ENCODE results near the gene RAB28.

The RAB28 gene

GRCh38 chr4:13509442-13509841 lies 25.3 kb upstream of the RAB28 start:
- no peak for DNase-seq (ENCODE audit: low read depth in 2 of 2)

DNA sequence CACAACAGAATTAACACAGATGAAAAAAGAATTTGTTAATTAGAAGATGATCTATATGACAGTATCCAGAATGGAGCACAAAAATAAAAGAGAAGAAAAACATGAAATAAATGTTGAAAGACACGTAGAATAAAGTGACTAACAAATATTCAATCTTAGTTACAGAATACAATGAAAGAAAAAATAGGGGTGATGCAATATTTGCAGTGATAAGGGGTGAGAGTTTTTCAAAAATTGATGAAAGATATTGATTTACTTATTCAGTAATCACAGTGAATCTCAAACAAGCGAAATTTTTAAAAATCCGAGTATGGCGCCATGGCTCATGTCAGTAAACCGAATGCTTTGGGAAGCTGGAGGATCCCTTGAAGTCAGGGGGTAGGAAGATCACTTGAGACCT lies 20.2 kb upstream of the RAB28 start:
- DNase-seq (ENCODE audit: low read depth in 2 of 2): no peak

GRCh38 chr4:13498469-13498868 lies 14.3 kb upstream of the RAB28 start:
- DNase-seq (ENCODE audit: low read depth in 2 of 2): no peak

GRCh38 chr4:13496605-13497004 lies 12.5 kb upstream of the RAB28 start:
- no peak for DNase-seq (ENCODE audit: low read depth in 2 of 2)

- DNase-seq (ENCODE audit: low read depth in 2 of 2): no peak
Measured at GRCh38 chr4:13495753-13496152, 11.6 kb upstream of the RAB28 start.

- DNase-seq (ENCODE audit: low read depth in 2 of 2): no peak
Measured at GRCh38 chr4:13493793-13494192, 9.7 kb upstream of the RAB28 start.

GRCh38 chr4:13492747-13493146 lies 8.6 kb upstream of the RAB28 start:
- DNase-seq (ENCODE audit: low read depth in 2 of 2): no peak

DNA sequence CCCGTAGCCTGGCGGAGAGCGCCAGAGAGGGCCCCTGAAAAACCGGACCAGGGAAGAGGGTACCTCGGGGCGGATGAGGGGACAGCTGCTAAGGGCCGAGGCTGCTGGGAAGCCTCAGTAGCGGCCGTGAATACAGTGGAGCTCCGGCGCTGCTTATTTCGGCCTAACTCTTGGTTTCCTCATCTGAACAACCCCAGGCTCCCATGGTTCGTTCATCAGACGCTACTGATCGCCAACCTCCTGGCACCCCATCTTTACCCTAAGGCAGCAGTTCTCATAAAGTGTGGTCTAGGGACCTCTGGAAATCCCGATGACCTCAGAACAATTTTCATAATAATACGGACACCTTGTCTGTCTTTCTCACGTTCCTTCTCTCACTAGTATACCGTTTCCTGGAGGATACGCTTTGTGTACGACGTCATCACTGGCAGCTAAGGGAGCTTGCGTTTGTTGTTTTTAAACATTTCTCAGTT lies 645 bp upstream of the RAB28 start:
- DNase-seq (ENCODE audit: low read depth in 2 of 2): no peak

DNA sequence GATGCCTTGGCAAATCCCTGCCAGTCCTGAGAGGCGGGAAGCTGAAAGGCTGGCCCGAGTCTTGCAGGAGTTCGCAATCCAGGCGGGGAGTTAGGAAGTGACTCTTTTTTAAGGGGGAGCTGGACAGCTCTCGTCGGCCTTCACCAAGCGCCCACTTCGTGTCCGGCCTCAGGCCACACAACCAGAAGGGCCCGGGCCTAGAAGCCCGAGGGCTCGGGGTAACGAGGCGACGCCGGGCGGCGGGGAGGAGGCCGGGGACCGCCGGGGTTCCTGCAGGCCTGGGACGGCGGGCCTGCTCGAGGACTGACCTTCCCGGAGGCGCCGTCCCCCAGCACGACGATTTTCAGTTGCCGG lies 395 bp downstream of the RAB28 start:
- no peak for DNase-seq (ENCODE audit: low read depth in 2 of 2)

GRCh38 chr4:13483136-13483767 lies 888 bp downstream of the RAB28 start:
- no peak for DNase-seq (ENCODE audit: low read depth in 2 of 2)

DNA sequence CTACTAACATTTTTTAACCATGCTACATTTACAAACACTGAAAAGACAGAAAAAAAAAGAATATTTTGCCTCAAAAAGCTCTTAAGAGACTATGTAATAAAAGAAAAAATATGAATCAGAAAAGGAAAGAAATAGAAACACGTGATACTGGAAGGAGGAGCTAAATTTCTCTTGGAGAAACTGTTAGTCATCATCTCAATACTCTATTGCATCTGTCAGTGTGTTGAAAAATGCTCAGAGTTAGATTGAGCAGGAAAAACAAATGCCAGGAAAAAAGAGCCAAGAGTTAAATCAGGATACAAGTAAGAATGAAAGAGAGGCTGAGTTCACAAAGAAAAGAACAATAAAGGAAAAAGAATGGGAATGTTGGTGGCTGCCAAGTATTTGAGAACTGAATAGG lies 2.6 kb downstream of the RAB28 start:
- no peak for DNase-seq (ENCODE audit: low read depth in 2 of 2)

DNA sequence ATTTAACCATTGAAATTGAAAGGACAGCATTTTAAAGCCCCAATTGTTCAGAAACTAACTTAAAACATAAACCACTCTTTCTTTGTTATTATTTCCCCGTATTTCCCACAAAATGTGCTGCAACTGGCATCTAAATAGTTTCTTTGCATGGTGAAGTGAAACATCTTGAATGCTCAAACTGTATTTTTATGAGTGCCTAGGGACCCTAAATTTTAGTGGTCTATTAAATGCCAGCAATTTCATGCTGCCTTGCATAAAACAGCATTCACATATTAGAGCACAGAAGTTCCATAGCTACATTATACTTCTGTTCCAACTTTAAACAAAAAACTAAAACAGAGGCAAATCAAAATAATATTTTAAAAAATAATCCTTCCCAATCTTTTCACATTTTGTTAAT lies 5.4 kb downstream of the RAB28 start:
- DNase-seq (ENCODE audit: low read depth in 2 of 2): no peak

GRCh38 chr4:13478131-13478530 lies 6.0 kb downstream of the RAB28 start:
- DNase-seq (ENCODE audit: low read depth in 2 of 2): no peak

DNA sequence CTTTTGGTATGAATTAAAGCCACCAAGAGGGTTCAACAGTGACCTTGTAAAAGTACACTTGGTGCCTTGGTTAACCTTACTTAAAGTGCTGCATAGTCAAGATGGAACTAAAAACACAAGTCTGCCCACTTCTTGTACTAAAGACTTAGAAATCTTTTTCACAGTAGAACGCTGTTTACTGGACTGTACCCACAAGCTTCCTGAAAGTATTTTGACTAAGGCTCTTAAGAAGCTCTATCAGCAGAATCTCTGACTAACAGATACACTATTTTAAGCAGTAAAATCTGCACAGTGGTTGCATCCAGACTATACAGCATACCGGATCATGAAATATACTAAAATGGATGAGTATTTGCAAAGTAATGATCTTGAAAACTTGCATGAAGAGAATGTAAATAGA lies 7.2 kb downstream of the RAB28 start:
- peak; percentile 24 to 32 for DNase-seq (ENCODE audit: low read depth in 2 of 2)

GRCh38 chr4:13476152-13476551 lies 8.0 kb downstream of the RAB28 start:
- no peak for DNase-seq (ENCODE audit: low read depth in 2 of 2)

GRCh38 chr4:13471400-13471799 lies 12.7 kb downstream of the RAB28 start:
- no peak for DNase-seq (ENCODE audit: low read depth in 2 of 2)

- no peak for DNase-seq (ENCODE audit: low read depth in 2 of 2)
Measured at GRCh38 chr4:13470379-13470778, 13.8 kb downstream of the RAB28 start.

DNA sequence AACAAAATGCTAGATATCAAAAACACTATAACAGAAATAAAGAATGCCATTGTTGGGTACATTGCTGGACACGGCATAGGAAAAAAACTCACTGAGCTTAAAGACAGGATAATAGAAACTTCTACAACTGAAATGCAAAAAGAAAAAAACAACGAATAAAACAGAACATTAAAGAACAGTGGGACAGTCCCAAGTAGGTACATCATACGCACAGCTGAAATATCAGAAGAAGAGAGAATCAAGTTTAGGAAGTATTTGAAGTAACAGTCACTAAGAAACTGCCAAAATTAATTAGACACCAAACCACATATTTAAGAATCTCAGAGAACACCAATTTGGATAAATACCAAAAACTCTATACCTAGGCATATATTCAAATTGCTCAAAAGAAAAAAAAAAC lies 19.2 kb downstream of the RAB28 start:
- DNase-seq (ENCODE audit: low read depth in 2 of 2): no peak

GRCh38 chr4:13464543-13464942 lies 19.6 kb downstream of the RAB28 start:
- no peak for DNase-seq (ENCODE audit: low read depth in 2 of 2)

- DNase-seq (ENCODE audit: low read depth in 2 of 2): no peak
Measured at GRCh38 chr4:13461191-13461905, 22.8 kb downstream of the RAB28 start.

- DNase-seq (ENCODE audit: low read depth in 2 of 2): no peak
Measured at GRCh38 chr4:13455411-13455810, 28.7 kb downstream of the RAB28 start.

- DNase-seq (ENCODE audit: low read depth in 2 of 2): no peak
Measured at GRCh38 chr4:13454786-13455185, 29.4 kb downstream of the RAB28 start.

DNA sequence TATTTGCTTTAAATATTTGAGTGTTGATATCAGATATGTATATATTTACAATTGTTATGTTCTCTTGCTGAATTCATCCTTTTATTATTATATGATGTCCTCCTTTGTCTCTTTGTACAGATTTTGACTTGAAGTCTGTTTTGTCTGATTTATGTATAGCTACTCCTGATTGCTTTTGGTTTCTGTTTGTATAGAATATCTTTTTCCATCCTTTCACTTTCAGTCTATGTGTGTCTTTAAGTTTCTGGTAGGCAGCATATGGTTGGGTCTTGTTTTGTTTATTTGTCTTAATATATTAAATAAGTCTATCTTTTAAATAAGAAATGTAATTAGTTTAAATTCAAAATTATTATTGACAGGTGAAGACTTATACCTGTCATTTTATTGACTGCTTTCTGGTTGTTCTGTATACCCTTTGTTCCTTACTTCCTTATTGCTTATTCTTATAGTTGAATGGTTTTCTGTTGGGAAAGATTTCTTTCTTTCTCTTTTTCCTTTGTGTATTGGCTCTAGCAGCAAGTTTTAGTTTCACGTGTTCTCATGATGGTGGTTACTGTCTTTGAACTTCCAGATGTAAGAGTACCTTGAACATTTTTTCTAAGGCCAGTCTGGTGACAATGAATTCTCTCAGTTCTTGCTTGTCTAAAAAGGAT lies 31.1 kb downstream of the RAB28 start:
- no peak for DNase-seq (ENCODE audit: low read depth in 2 of 2)

All from fibroblast of skin of left biceps (primary cell).